GM10248 (cell line): ENCODE data around the gene SPSB1.

ENCODE experiments used
- CTCF ChIA-PET: fragments of 300-600 bp; sonication (Branson Sonifier 250); formaldehyde crosslinking; extraction: SDS; loops from one replicate; lab custom pipeline; 2021; ENCODE audit warnings: antibody characterized with exemption; lab: Yijun Ruan, JAX
- POLR2A ChIA-PET: fragments of 350-650 bp; sonication (Branson Sonifier 250); formaldehyde crosslinking; extraction: SDS; loops from one replicate; lab custom pipeline; 2020; ENCODE audit warnings: antibody characterized with exemption; lab: Yijun Ruan, JAX
- DNase-seq: peaks from one replicate; pipeline ENCODE4 v3.0.0; 2012; ENCODE audit errors: extremely low spot score
- CTCF ChIP-seq: IDR thresholded peaks from 2 replicates; pipeline ENCODE4 v1.5.1; 2012; ENCODE audit warnings: mild to moderate bottlenecking, low read depth; ENCODE audit errors: extremely low read depth, missing control alignments, control extremely low read depth

The SPSB1 gene

GRCh38 chr1:9263276-9263855 lies 29.3 kb upstream of the SPSB1 start:
- no peak for DNase-seq
- TF ChIP-seq CTCF = no peak
- ChIA-PET CTCF (no interaction called here), POLR2A (no interaction called here)

- CTCF ChIA-PET = no interaction called here
- POLR2A ChIA-PET = no interaction called here
- TF ChIP-seq CTCF = no peak
- no peak for DNase-seq
Measured at GRCh38 chr1:9263984-9264872, 28.5 kb upstream of the SPSB1 start.

GRCh38 chr1:9265037-9265436 lies 27.7 kb upstream of the SPSB1 start:
- DNase-seq = no peak
- ChIA-PET CTCF (interaction anchor here (0.9 to 4.2 kb wide), 3 partner anchors 15 to 226 kb away, joined by 3 to 33 read pairs (median 27); no protein-coding TSS in a partner anchor), POLR2A (no interaction called here)
- no peak for TF ChIP-seq CTCF

GRCh38 chr1:9265968-9266367 lies 26.7 kb upstream of the SPSB1 start:
- ChIA-PET POLR2A (no interaction called here), CTCF (interaction anchor here (0.9 to 4.2 kb wide), 5 partner anchors 16 to 225 kb away, joined by 3 to 33 read pairs (median 6); no protein-coding TSS in a partner anchor)
- no peak for DNase-seq
- TF ChIP-seq CTCF = no peak

- POLR2A ChIA-PET = interaction anchor here (0.8 kb wide), 1 partner anchor 387 kb away, joined by 8 read pairs; no protein-coding TSS in a partner anchor
- DNase-seq = no peak
- no peak for TF ChIP-seq CTCF
- CTCF ChIA-PET = interaction anchor here (0.7 to 4.2 kb wide), 31 partner anchors 8 to 242 kb away, joined by 3 to 33 read pairs (median 5); partner anchors contain the start of gene H6PD
Measured at GRCh38 chr1:9267352-9267686, 25.4 kb upstream of the SPSB1 start.

GRCh38 chr1:9267827-9268581 lies 24.7 kb upstream of the SPSB1 start:
- ChIA-PET CTCF (interaction anchor here (0.6 to 4.2 kb wide), 13 partner anchors 8 to 227 kb away, joined by 3 to 33 read pairs (median 7); no protein-coding TSS in a partner anchor), POLR2A (interaction anchor here (0.5 to 0.6 kb wide), 2 partner anchors 157 to 228 kb away, joined by 3 to 5 read pairs; no protein-coding TSS in a partner anchor)
- DNase-seq = no peak
- TF ChIP-seq CTCF = no peak
